Raji (cell line): ENCODE data around the gene SCO2.
A peak's percentile ranks its signal among the peaks of the same experiment; 100 is the strongest.

Experiments
- POLR2A ChIP-seq: IDR thresholded peaks from 2 replicates; pipeline ENCODE4 v1.6.1; 2011; ENCODE audit warnings: low read depth, low read length, control low read depth; ENCODE audit not compliant: insufficient read depth

The SCO2 gene

GRCh38 chr22:50476868-50477267, 48.5 kb downstream of the SCO2 start:
- no peak for TF ChIP-seq POLR2A

- no peak for TF ChIP-seq POLR2A
These were observed 49.8 kb downstream of the SCO2 start for GRCh38 chr22:50475652-50476002.

- peak; percentile 35; the same call in 1 of the 2 replicates for TF ChIP-seq POLR2A
These were observed 50.4 kb downstream of the SCO2 start, which contains the start of gene SBF1 for GRCh38 chr22:50474710-50475651. SBF1 (minus strand) TSS chr22:50475035; CDS start chr22:50474840, 195 bp downstream.

GRCh38 chr22:50473855-50474671, 51.3 kb downstream of the SCO2 start:
- no peak for TF ChIP-seq POLR2A
